Dermis blood vessel endothelial cell (primary cell): Measurements from ENCODE around the gene TICRR. TPM values are rescaled to one million over a fixed set of nuclear protein-coding genes. Genes with fewer than 3 reads are reported as not detected.

Source experiments
- DNase-seq: peaks from one replicate; pipeline ENCODE4 v3.0.0; 2010
- total RNA-seq: library from RNA; depleted of rRNA; stranded (reverse); fragments of >200 nt; gene quantifications from 2 replicates; pipeline ENCODE4 v1.2.3, GENCODE V29; 2014

Gene TICRR
- total RNA-seq, 1 donor from 2014 or later, result 2.2 TPM

- no peak for DNase-seq
These were observed 53.8 kb downstream of the TICRR start for GRCh38 chr15:89628806-89629715.

DNA sequence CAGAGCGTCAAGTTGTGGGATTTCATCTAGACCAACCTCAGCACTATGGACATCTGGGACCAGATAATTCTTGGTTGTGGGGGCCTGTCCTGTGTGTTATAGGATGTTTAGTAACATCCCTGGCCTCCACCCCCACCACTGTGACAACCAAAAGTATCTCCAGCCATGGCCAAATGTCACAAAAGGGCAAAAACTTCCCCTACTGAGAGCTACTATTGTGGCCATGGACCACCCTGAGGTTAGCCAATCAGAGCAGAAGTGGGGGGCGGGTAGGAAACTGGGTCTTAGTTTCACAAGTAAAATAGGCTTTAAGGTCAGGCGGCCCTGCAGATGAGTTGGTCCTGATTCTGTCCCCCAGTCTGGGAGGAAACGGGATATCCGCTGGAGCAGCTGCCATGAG, 54.6 kb downstream of the TICRR start:
- DNase-seq, result no peak

GRCh38 chr15:89630260-89630659, 55.0 kb downstream of the TICRR start:
- no peak for DNase-seq

- no peak for DNase-seq
These were observed 56.0 kb downstream of the TICRR start for GRCh38 chr15:89630974-89631901.

GRCh38 chr15:89631902-89632264, 56.6 kb downstream of the TICRR start:
- DNase-seq, result no peak

- DNase-seq, result no peak
These were observed 57.5 kb downstream of the TICRR start for GRCh38 chr15:89632563-89633430.

DNA sequence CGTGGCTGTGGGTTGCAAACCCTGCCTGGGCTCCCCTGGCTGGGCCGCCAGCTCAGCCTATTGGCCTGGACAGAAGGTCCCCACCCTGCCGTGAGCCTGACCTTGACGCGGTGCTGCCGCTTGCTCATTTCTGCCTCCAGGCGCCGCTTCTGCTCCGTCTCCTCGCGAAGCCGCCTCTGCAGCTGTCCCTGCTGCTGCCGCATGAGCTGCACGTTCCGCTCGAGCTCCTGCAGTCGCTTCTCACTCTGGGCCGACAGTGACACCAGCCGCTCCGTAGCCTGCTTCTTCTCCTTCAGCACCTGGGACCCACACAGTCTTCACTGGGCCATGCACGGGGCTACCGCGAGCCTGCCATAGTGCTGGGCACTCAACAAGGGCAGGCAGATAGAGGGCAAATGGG, 58.3 kb downstream of the TICRR start:
- DNase-seq, result no peak

DNA sequence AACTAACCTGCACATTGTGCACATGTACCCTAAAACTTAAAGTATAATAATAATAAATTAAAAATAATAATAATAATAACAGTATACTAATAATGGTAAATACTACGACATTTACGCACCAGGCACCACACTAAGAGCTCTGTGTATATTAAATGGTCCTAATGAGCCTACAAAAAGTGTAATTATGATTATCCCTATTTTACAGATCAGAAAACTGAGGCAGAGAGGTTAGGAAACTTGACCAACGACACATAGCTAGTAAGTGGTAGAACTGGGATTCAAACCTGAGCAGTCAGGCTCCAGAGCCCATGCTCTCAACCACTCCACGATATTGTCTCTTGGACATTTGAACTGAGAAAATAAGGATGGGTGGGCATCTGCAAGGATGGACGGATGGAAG, 65.0 kb downstream of the TICRR start:
- no peak for DNase-seq

- DNase-seq, result no peak
These were observed 65.8 kb downstream of the TICRR start for GRCh38 chr15:89641053-89641452.

GRCh38 chr15:89642106-89642505, 66.8 kb downstream of the TICRR start:
- DNase-seq, result no peak

DNA sequence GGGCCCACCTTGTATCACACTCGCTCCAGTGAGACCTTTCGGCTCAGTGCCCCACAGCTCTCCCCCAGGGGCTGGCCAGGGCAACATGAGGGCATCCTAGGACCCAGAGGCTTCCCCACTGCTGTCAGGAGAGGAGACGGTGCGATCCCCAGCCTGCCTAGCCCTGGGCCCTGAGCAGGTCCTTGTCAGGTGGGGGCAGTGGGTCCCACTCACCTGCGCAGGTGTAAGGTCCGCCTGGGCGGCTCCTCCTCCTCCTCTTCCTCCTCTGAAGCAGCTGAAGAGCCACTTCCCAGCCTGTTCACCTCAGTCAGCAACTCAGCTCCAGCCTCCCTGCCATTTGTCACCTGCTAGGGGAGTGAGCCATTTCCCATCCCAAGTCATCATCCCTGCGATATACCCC, 70.4 kb downstream of the TICRR start:
- no peak for DNase-seq

DNA sequence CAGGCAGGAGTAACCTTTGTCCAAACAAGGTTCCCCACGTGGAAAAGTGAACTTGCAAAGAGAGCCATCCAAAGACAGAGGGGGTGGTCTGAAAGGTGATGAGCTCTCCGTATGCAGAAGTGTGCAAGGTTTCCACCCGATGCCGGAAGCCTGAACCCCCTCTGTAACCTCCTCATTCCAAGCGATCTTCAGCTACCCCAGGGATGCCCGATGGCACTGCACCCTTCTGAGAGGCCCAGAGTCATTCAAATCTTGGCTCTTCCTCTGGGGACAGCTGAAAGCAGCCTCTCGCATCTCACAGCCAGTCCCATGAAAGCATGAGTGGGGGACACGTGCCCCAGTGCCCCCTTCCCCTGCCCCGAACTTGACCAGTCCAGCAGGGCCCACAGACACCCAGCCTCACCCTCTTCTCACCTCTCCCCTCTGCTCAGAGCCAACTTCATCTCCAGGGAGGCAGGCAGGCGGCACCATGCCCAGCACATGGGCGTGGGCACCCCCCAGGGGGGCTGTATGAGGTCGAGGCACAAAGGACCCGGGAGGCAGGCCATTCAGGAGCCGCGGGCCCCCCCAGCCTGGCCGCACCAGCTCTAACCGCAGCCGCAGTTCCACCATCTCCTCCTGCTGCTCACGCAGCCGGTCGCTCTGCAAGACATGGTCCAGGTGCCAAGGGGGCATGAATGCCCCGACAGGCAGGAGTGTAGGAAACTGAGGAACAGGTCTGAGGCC, 71.3 kb downstream of the TICRR start:
- DNase-seq, result no peak

GRCh38 chr15:89647191-89647851, 72.1 kb downstream of the TICRR start:
- DNase-seq, result peak; percentile 83

DNA sequence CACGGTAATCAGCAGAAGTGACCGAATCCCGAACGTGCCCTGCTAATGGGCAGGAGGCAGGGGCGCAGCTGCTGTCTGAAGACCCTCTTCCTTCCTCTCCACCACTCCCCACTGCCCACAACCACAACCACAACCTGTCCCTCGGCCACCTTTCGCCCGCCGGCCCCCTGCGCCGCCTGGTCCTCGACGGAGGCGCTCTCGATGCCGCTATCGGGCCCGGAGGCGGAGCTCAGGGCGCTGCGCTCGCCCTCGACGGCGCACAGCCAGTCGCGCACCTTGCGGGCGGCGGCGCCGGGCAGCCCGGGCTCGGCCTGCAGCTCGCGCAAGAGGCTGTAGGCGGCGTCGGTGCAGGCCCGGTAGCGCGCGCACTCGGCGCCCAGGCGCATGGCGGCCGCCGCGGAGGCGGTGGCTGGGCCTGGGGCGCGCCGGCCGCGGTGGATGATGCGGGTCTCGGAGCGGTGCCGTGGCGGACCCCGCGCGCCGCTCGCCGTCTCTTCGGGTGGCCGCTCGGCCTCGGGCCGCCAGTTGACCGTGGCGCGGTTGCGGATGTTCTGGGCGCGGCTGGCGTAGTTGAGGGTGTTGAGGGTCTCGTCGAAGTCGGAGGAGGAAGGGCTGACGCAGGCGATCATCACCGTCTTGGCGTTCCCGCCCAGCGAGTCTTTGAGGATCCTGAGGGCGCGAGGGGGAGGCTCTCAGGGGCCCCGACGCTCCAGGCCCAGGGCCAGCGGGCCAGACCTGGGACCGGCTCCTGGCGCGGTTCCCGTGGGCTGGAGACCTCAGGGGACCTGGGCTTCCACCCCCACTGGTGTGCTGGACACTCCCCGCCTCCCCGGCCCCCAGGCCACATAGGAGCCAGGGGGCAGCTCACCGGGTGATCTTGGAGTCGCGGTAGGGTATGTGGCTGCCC, 73.1 kb downstream of the TICRR start:
- no peak for DNase-seq

DNA sequence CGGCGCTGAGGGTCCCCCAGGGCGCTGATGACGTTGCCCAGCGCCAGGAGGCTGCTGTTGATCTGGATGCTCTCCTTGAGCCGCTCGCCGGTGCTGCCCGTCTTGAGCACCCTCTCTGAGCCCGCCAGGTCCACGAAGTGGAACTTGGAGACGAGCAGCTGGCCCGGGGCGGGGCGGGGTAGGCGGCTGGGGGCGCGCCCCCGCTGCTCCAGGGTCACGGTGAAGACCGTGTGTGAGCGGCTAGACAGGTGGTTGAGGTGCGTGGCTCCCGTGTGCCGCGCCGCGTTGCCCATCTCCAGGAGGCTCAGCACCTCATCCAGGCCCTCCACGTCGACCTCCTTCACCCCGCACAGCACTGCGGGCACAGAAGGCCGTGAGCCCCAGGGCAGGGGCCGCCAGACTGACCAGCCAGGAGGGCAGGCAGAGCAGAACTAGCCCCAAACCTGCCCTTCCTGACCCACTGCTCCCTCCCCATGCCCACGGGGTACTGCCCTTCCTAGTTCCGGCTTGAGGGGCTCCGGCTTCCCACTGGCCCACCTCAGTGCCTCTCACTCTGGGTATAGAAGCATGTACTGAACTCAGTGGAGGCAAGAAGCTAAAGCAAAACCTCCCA, 73.8 kb downstream of the TICRR start:
- no peak for DNase-seq

- no peak for DNase-seq
These were observed 74.4 kb downstream of the TICRR start for GRCh38 chr15:89649716-89650115.

- no peak for DNase-seq
These were observed 76.9 kb downstream of the TICRR start for GRCh38 chr15:89652131-89652530.

DNA sequence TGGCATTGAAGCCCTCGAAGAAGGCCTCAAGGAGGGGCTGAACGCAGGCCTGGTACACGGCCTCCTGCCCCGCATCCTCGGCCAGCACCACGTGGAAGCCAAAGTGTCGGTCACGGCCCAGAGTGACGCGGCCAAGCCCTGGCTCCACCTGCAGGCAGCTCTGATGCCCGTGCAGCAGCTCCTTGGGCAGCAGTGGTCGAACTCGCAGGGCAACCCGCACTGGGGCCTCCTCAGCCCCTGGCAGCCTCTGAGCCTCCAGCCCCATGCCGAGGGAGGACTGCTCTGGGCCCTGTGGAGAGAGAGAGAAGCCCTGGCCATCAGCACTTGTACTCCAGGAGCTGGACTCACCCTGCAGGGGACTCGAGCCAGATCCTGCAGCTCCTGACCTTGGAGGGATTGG, 77.4 kb downstream of the TICRR start:
- no peak for DNase-seq

DNA sequence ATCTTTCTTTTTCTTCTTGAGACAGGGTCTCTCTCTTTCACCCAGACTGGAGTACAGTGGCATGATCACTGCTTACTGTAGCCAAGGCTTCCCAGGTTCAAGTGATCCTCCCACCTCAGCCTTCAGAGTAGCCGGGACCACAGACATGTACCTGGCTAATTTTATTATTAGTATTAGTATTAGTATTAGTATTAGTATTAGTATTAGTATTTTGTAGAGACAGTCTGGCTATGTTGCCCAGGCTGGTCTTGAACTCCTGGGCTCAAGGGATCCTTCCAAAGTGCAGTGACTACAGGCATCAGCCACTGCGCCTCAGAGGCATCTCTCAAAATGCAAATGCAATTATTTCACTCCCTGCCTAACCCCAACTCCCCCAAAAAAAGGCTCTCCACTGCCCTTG, 78.3 kb downstream of the TICRR start:
- no peak for DNase-seq

- DNase-seq, result no peak
These were observed 79.1 kb downstream of the TICRR start for GRCh38 chr15:89654301-89654761.
